HCT116 (cell line): ENCODE results near the gene PPP4R2. TPM values are rescaled to one million over a fixed set of nuclear protein-coding genes. Genes with fewer than 3 reads are reported as not detected.

ENCODE experiments used
- ATAC-seq: fragments of 200-7000 bp; cut with Tn5 transposase; 2 replicates; pipeline ENCODE4 v1.9.1; 2020; ENCODE audit warnings: mild to moderate bottlenecking, moderate library complexity
- BruUV-seq: library from RNA; stranded (reverse); fragments of 400-500 nt; replicated peaks from 2 replicates; lab custom pipeline; 2021; lab: Mats Ljungman, UMichigan
- CTCF ChIA-PET: fragments of 300-600 bp; sonication (Branson Sonifier 250); formaldehyde crosslinking; loops from one replicate; lab custom pipeline; 2021; ENCODE audit warnings: antibody characterized with exemption; lab: Charles Lee
- POLR2A ChIA-PET: fragments of 300-600, 350-600 bp; sonication (Branson Sonifier 250); formaldehyde crosslinking; loops from one replicate; lab custom pipeline; 2021; ENCODE audit warnings: antibody characterized with exemption; lab: Charles Lee
- RAD21 ChIA-PET, 2 experiments: fragments of 300-600 bp; sonication (Branson Sonifier 250); formaldehyde crosslinking; loops; one replicate each; lab custom pipeline; 2023; ENCODE audit warnings: low total read pairs in 2 of 2; ENCODE audit not compliant: uncharacterized antibody in 2 of 2, unreplicated experiment in 2 of 2, low non-redundant PET in 1 of 2; lab: Charles Lee
- DNase-seq: peaks from one replicate; pipeline ENCODE4 v3.0.0-alpha.2; 2010; ENCODE audit warnings: low read depth, low spot score
- H2AFZ ChIP-seq: fragments of 200-600 bp; shearing (Covaris generic), sonication (generic); 2 replicates; pipeline ENCODE4 v1.6.1; 2017; ENCODE audit warnings: low read depth, mixed run types, mixed read lengths, antibody characterized with exemption, low read length; ENCODE audit not compliant: poor library complexity, severe bottlenecking
- H3K27ac ChIP-seq: 2 replicates; pipeline ENCODE4 v1.5.1; 2012; ENCODE audit warnings: low read depth, low read length
- H3K27me3 ChIP-seq: fragments of 200-600 bp; sonication (generic); 2 replicates; pipeline ENCODE4 v1.6.1; 2016; ENCODE audit warnings: mixed run types, low read length, mixed read lengths; ENCODE audit not compliant: insufficient read depth
- H3K36me3 ChIP-seq, 2 experiments: fragments of 200-500 bp in 1 of 2; fragments of 200-600 bp in 1 of 2; sonication (Bioruptor generic) in 1 of 2; sonication (generic) in 1 of 2; 2 replicates each; pipeline versions ENCODE4 v1.5.1 to v1.6.1; 2014 to 2016; ENCODE audit warnings: low read length in 2 of 2, inconsistent platforms in 1 of 2, mixed read lengths in 1 of 2, mixed run types in 1 of 2; ENCODE audit not compliant: insufficient read depth in 2 of 2, control insufficient read depth in 1 of 2
- H3K4me1 ChIP-seq, 2 experiments: fragments of 200-600 bp in 1 of 2; sonication (generic) in 1 of 2; 2 replicates each; pipeline versions ENCODE4 v1.5.1 to v1.6.1; 2012 to 2017; ENCODE audit warnings: low read length in 2 of 2, inconsistent platforms in 1 of 2, mild to moderate bottlenecking in 1 of 2, mixed read lengths in 1 of 2, mixed run types in 1 of 2, moderate library complexity in 1 of 2; ENCODE audit not compliant: insufficient read depth in 2 of 2, control insufficient read depth in 1 of 2
- H3K4me2 ChIP-seq: fragments of 200-600 bp; sonication (generic); 2 replicates; pipeline ENCODE4 v1.6.1; 2017; ENCODE audit warnings: mixed run types, low read length, mixed read lengths
- H3K4me3 ChIP-seq, 2 experiments: fragments of 200-600 bp in 1 of 2; sonication (generic) in 1 of 2; replicated peaks in 1 of 2; 2 replicates each; pipeline ENCODE4 v1.5.1; 2011 to 2016; ENCODE audit warnings: low read length in 2 of 2, control low read depth in 1 of 2, low read depth in 1 of 2, mild to moderate bottlenecking in 1 of 2, mixed read lengths in 1 of 2, mixed run types in 1 of 2
- H3K79me2 ChIP-seq: fragments of 200-600 bp; sonication (generic); 2 replicates; pipeline ENCODE4 v1.6.1; 2017; ENCODE audit warnings: mild to moderate bottlenecking, mixed run types, low read length, moderate library complexity, mixed read lengths; ENCODE audit not compliant: insufficient read depth
- H3K9ac ChIP-seq: fragments of 200-600 bp; sonication (generic); 2 replicates; pipeline ENCODE4 v1.6.1; 2016; ENCODE audit warnings: low read length, mixed read lengths
- H3K9me2 ChIP-seq: fragments of 200-600 bp; sonication (generic), shearing (Covaris generic); 2 replicates; pipeline ENCODE4 v1.6.1; 2017; ENCODE audit warnings: mixed run types, mild to moderate bottlenecking, moderate library complexity; ENCODE audit not compliant: insufficient read depth
- H3K9me3 ChIP-seq, 2 experiments: fragments of 200-500 bp in 1 of 2; fragments of 200-600 bp in 1 of 2; sonication (Bioruptor generic) in 1 of 2; sonication (generic) in 1 of 2; 2 replicates each; pipeline ENCODE4 v1.6.1; 2014 to 2017; ENCODE audit warnings: low read length in 2 of 2, mixed read lengths in 2 of 2, inconsistent platforms in 1 of 2, low read depth in 1 of 2, mild to moderate bottlenecking in 1 of 2, mixed run types in 1 of 2, moderate library complexity in 1 of 2; ENCODE audit not compliant: control insufficient read depth in 1 of 2, insufficient read depth in 1 of 2
- H4K20me1 ChIP-seq: fragments of 200-600 bp; sonication (generic), shearing (Covaris generic); 2 replicates; pipeline ENCODE4 v1.6.1; 2017; ENCODE audit warnings: mixed run types, mild to moderate bottlenecking, moderate library complexity; ENCODE audit not compliant: insufficient read depth
- CBX3 ChIP-seq: IDR thresholded peaks from 2 replicates; pipeline ENCODE4 v1.6.1; 2012; ENCODE audit warnings: low read depth
- CEBPB ChIP-seq: IDR thresholded peaks from 2 replicates; pipeline ENCODE4 v1.6.1; 2012; ENCODE audit warnings: low read depth
- ELF1 ChIP-seq: IDR thresholded peaks from 2 replicates; pipeline ENCODE4 v1.6.1; 2012; ENCODE audit warnings: low read depth, borderline replicate concordance
- EZH2 ChIP-seq: fragments of 200-600 bp; sonication (generic); IDR thresholded peaks from 2 replicates; pipeline ENCODE4 v1.6.1; 2017; ENCODE audit warnings: antibody characterized with exemption, mixed run types
- EZH2phosphoT487 ChIP-seq: fragments of 200-600 bp; IDR thresholded peaks from 2 replicates; pipeline ENCODE4 v1.6.1; 2018; ENCODE audit warnings: antibody characterized with exemption, borderline replicate concordance
- FOSL1 ChIP-seq: IDR thresholded peaks from 2 replicates; pipeline ENCODE4 v1.6.1; 2012; ENCODE audit warnings: low read depth
- JUND ChIP-seq: IDR thresholded peaks from 2 replicates; pipeline ENCODE4 v1.6.1; 2012
- POLR2A ChIP-seq: IDR thresholded peaks from 2 replicates; pipeline ENCODE4 v1.7.0; 2011; ENCODE audit warnings: borderline replicate concordance; ENCODE audit not compliant: insufficient read depth, insufficient read length; ENCODE audit errors: extremely low read depth
- POLR2AphosphoS5 ChIP-seq: IDR thresholded peaks from 2 replicates; pipeline ENCODE4 v1.6.1; 2011; ENCODE audit warnings: mild to moderate bottlenecking, low read depth, low read length, moderate library complexity
- RAD21 ChIP-seq: IDR thresholded peaks from 2 replicates; pipeline ENCODE4 v1.6.1; 2012; ENCODE audit warnings: low read depth, mild to moderate bottlenecking
- SIN3A ChIP-seq: IDR thresholded peaks from 2 replicates; pipeline ENCODE4 v1.6.1; 2012; ENCODE audit warnings: low read depth
- SP1 ChIP-seq: IDR thresholded peaks from 2 replicates; pipeline ENCODE4 v1.6.1; 2012; ENCODE audit warnings: low read depth
- TCF7L2 ChIP-seq: IDR thresholded peaks from 2 replicates; pipeline ENCODE4 v1.7.0; 2011; ENCODE audit warnings: borderline replicate concordance, inconsistent platforms; ENCODE audit not compliant: insufficient read depth, insufficient read length; ENCODE audit errors: extremely low read depth
- YY1 ChIP-seq: IDR thresholded peaks from 2 replicates; pipeline ENCODE4 v1.6.1; 2011; ENCODE audit warnings: low read length, low read depth, moderate library complexity, mild to moderate bottlenecking; ENCODE audit not compliant: insufficient replicate concordance; ENCODE audit errors: extremely low read depth
- ZFX ChIP-seq: fragments of 450-650 bp; IDR thresholded peaks from 2 replicates; pipeline ENCODE4 v1.6.1; 2017
- ZNF274 ChIP-seq: fragments of 200-500 bp; sonication (Bioruptor generic); IDR thresholded peaks from 2 replicates; pipeline ENCODE4 v1.6.1; 2014; ENCODE audit warnings: mild to moderate bottlenecking, low read depth, low read length, inconsistent platforms
- intact Hi-C: fragments of 100-400 bp; cut with micrococcal nuclease; formaldehyde crosslinking; loops from 2 replicates; pipeline ENCODE4 v1.10.0; 2022
- total RNA-seq: library from RNA; stranded (reverse); gene quantifications from one replicate; pipeline ENCODE4 v1.2.1, GENCODE V29; 2021; ENCODE audit not compliant: unreplicated experiment
- TF ChIP-seq, protein P1 (sequence below), 3 experiments: fragments of 200-600 bp in 1 of 3; sonication (generic) in 1 of 3; IDR thresholded peaks in 2 of 3; conservative IDR thresholded peaks in 1 of 3; 2 replicates each; pipeline ENCODE4 v1.5.1; 2012 to 2017; ENCODE audit warnings: low read depth in 2 of 3, low read length in 2 of 3, antibody characterized with exemption in 1 of 3, borderline replicate concordance in 1 of 3, control low read depth in 1 of 3, mild to moderate bottlenecking in 1 of 3, mixed read lengths in 1 of 3, mixed run types in 1 of 3, moderate library complexity in 1 of 3; ENCODE audit not compliant: insufficient read depth in 1 of 3
- TF ChIP-seq, protein P2 (sequence below): IDR thresholded peaks from 2 replicates; pipeline ENCODE4 v1.6.1; 2012

The PPP4R2 gene
- total RNA-seq, 1 experiment from 2014 or later: 72.5 TPM

DNA sequence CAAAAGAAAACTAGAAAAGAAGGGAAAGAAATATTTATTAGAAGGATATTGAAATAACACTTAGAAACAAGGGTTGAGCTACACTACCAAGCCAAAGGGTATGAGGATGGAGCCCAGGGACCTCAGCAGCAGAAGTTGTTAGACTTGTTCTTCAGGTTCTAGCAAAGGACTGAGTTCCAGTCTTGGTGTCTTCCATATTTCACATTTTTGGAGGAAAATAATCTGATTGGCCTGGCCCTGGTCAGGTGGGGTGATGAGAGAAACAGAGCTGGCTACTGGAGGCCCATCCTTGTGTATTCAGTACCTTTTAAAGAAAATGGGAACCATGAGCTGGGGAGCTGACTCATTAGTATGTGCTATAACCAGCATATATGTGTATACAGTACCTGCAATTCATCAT lies 28.2 kb downstream of the PPP4R2 start:
- BruUV-seq: no TSS peak
- ChIA-PET CTCF (no interaction called here), RAD21 (no interaction called here), POLR2A (no interaction called here)
- DNase-seq (peak; percentile 6), ATAC-seq (peak; percentile 60; the same call in 1 of the 2 replicates)
- Histone ChIP-seq H3K9me3 (no peaks in the 10 kb centered on the region), H4K20me1 (peaks cover 31% of the 10 kb centered on the region), H3K4me3 (no peak overlapping the region), H3K9me2 (no peaks in the 10 kb centered on the region), H3K27ac (no peak overlapping the region), H3K9ac (no peak overlapping the region), H3K79me2 (peaks cover 100% of the 10 kb centered on the region), H2AFZ (no peak overlapping the region), H3K4me2 (0 out of 2 replicates have a peak overlapping the region, but pooled peaks have one; percentile 14), H3K27me3 (no peaks in the 10 kb centered on the region), H3K4me1 (peaks cover 12 to 23% of the 10 kb centered on the region in 2 experiments), H3K36me3 (no peaks in the 10 kb centered on the region; a peak in 1 of 4 replicates)
- TF ChIP-seq EZH2phosphoT487 (no peak), ELF1 (no peak), POLR2A (no peak), JUND (no peak), SP1 (no peak; the same call in 1 of the 2 replicates), RAD21 (no peak), TCF7L2 (no peak), ZFX (no peak), SIN3A (no peak), YY1 (no peak), FOSL1 (no peak), CBX3 (no peak), POLR2AphosphoS5 (no peak), EZH2 (no peak), ZNF274 (no peak), CEBPB (no peak)
- TF ChIP-seq, protein P1, sequence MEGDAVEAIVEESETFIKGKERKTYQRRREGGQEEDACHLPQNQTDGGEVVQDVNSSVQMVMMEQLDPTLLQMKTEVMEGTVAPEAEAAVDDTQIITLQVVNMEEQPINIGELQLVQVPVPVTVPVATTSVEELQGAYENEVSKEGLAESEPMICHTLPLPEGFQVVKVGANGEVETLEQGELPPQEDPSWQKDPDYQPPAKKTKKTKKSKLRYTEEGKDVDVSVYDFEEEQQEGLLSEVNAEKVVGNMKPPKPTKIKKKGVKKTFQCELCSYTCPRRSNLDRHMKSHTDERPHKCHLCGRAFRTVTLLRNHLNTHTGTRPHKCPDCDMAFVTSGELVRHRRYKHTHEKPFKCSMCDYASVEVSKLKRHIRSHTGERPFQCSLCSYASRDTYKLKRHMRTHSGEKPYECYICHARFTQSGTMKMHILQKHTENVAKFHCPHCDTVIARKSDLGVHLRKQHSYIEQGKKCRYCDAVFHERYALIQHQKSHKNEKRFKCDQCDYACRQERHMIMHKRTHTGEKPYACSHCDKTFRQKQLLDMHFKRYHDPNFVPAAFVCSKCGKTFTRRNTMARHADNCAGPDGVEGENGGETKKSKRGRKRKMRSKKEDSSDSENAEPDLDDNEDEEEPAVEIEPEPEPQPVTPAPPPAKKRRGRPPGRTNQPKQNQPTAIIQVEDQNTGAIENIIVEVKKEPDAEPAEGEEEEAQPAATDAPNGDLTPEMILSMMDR (IDR thresholded peaks at IDR 0.05 in 2 of 3, conservative IDR thresholded peaks at IDR 0.05 in 1 of 3; ENCODE audit: borderline replicate concordance in 1 of 3, insufficient read depth in 1 of 3, low read depth in 2 of 3, low read length in 2 of 3): no peak
- TF ChIP-seq, protein P2, sequence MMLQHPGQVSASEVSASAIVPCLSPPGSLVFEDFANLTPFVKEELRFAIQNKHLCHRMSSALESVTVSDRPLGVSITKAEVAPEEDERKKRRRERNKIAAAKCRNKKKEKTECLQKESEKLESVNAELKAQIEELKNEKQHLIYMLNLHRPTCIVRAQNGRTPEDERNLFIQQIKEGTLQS: no peak
- intact Hi-C loops: no loop called here
